GM12801 (cell line): ENCODE results near the gene ATP10D.

ENCODE experiments used
- CTCF ChIP-seq: IDR thresholded peaks from one replicate; pipeline ENCODE4 v1.5.1; 2011; ENCODE audit warnings: control low read depth; ENCODE audit not compliant: insufficient read length; ENCODE audit errors: extremely low read depth

The ATP10D gene

GRCh38 chr4:47510506-47511143, 25.6 kb downstream of the ATP10D start:
- TF ChIP-seq CTCF = no peak

- no peak for TF ChIP-seq CTCF
These were observed 28.4 kb downstream of the ATP10D start for GRCh38 chr4:47513461-47513860.

DNA sequence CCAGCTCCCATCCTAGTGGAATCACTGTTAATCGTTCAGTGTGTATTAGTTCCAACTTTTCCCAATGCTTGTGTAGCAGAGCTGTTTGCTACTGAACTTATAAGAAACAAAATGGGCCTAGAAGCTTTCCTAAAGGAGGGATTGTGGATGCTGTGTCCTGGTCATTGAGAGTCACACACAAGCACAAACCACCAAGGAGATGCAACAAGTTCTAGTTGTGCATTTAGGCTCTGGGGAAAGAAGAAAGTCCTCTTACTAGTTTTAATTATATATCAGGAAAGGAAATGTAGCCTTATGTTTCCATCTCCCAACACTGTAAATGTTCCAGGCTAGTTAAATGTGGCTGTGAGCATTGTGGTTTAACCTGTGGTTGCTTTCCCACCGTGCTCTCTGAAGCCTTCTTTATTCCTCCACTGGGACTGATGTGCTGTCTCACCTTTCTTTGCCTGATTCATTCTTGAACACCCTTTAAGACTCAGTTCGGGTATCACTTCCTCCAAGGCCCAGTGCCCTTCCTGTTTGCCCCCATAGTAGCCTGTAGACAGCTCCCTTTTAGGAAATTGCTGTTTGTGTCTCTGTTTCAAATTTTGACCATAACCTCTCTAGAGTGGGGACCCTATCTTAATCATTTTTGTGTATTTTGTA, 34.3 kb downstream of the ATP10D start:
- no peak for TF ChIP-seq CTCF

GRCh38 chr4:47525154-47525819, 40.2 kb downstream of the ATP10D start:
- TF ChIP-seq CTCF = no peak

GRCh38 chr4:47526281-47526680, 41.2 kb downstream of the ATP10D start:
- TF ChIP-seq CTCF = no peak

GRCh38 chr4:47530801-47531200, 45.7 kb downstream of the ATP10D start:
- TF ChIP-seq CTCF = no peak

- TF ChIP-seq CTCF = no peak
These were observed 46.3 kb downstream of the ATP10D start for GRCh38 chr4:47531241-47531953.
